ENCODE results near the gene ERCC1. TPM values are rescaled to one million over a fixed set of nuclear protein-coding genes. Genes with fewer than 3 reads are reported as not detected.

ERCC1 gene
- 10 to 100 TPM; 65.0 to 68.4 TPM for total RNA-seq
- long read RNA-seq, donor 1, transcript ERCC1-208 (10 exons, 1,453 nt), result minor isoform, 6 of 44 reads
- long read RNA-seq, donor 1, transcript ERCC1-202 (10 exons, 3,828 nt), result major isoform, 7 of 44 reads
- long read RNA-seq, donor 1, partial matches to known transcripts, result 11 of 44 reads
- long read RNA-seq, donor 1, other reads (novel, unspliced or antisense), result 16 of 44 reads
- long read RNA-seq, donor 2, transcript ERCC1-201 (8 exons, 1,278 nt), result minor isoform, 7 of 160 reads
- long read RNA-seq, donor 2, transcript ERCC1-202 (10 exons, 3,828 nt), result major isoform, 34 of 160 reads
- long read RNA-seq, donor 2, transcript ERCC1-203 (9 exons, 949 nt), result minor isoform, 7 of 160 reads
- long read RNA-seq, donor 2, transcript ERCC1-208 (10 exons, 1,453 nt), result minor isoform, 30 of 160 reads
- long read RNA-seq, donor 2, partial matches to known transcripts, result 43 of 160 reads
- long read RNA-seq, donor 2, other reads (novel, unspliced or antisense), result 39 of 160 reads

DNA sequence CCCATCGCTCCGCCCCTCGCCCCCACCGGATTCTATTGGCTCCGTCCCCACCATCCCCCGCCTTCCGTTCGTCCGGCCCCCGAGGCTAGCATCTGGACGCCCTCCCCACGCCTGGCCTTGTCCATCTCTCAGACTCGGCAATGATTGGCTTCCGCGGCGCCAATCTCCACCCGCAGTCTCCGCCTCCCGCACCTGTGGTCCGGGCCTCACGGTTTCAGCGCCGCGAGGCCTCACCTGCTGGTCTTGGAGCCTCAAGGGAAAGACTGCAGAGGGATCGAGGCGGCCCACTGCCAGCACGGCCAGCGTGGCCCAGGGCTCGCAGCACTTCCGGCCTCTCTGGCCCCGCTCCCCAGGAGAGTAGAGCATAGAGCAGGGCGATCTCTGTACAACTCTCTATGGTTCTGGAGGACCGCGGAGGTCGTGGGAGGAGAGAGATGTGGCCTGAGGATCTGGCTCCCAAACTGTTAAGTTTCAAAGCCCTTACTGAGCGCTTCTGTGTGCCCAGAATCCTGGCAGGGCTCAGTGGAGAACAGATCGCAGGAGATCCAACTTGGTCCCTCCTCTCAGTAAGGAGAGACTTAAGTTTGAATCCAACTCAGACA lies at the start of gene ERCC1:
TSS of gene ERCC1 (minus strand) at position 329 of the 602 bp plus-strand sequence. CDS start 543 bp downstream, outside the sequence.
- DNase-seq (ENCODE audit: low spot score), result peak; percentile 97
- intact Hi-C loops (cut with DNase I), result loop anchor here in 1 of 2 donors (2.0 kb wide), 1 partner anchor 17 kb away; the partner anchor contains the start of gene POLR1G

DNA sequence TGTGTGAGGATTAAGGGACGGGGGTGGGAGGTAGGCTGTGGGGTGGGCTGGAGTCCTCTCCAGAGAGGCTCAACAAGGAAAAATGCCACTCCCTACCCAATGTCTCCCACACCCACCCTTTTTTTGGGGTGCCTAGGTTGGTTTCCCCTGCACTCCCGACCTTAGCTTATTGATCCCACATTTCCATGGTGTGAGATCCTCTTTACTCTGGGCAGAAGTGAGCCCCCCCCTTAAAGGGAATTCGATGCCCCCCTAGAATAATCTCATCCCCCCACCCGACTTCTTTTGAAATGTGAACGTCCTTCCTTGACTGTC lies 49.6 kb upstream of the ERCC1 start:
- DNase-seq (ENCODE audit: low spot score), result no peak
- intact Hi-C loops (cut with DNase I), result no loop called here

DNA sequence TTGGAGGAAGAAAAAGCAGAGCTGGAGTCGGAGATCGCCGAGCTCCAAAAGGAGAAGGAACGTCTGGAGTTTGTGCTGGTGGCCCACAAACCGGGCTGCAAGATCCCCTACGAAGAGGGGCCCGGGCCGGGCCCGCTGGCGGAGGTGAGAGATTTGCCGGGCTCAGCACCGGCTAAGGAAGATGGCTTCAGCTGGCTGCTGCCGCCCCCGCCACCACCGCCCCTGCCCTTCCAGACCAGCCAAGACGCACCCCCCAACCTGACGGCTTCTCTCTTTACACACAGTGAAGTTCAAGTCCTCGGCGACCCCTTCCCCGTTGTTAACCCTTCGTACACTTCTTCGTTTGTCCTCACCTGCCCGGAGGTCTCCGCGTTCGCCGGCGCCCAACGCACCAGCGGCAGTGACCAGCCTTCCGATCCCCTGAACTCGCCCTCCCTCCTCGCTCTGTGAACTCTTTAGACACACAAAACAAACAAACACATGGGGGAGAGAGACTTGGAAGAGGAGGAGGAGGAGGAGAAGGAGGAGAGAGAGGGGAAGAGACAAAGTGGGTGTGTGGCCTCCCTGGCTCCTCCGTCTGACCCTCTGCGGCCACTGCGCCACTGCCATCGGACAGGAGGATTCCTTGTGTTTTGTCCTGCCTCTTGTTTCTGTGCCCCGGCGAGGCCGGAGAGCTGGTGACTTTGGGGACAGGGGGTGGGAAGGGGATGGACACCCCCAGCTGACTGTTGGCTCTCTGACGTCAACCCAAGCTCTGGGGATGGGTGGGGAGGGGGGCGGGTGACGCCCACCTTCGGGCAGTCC lies 49.0 kb upstream of the ERCC1 start:
- intact Hi-C loops (cut with DNase I), result no loop called here
- DNase-seq (ENCODE audit: low spot score), result no peak

DNA sequence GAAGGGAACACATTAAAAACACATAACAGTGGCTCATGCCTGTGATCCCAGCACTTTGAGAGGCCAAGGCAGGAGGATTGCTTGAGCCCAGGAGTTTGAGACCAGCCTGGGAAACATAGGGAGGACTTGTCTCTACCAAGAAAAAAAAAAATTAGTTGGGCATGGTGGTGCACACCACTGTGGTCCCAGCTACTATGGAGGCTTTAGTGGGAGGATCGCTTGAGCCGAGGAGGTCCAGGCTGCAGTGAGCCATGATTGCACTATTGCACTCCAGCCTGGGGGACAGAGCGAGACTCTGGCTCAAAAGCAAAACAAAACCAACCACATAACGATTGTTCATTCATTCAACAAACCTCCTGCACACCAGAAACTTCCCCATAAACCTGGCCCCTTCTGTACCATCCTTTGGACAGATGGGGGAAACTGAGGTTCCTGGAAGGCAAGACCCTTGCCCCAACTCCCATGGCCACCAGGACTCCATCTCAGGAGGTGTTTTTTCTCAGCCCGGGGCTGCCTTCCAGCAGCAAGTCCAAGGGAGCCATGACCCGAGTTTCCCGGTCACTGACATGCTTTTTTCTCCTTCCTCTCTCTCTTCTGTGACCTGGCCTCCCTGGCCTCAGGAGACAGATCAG lies 48.3 kb upstream of the ERCC1 start:
- intact Hi-C loops (cut with DNase I), result no loop called here
- DNase-seq (ENCODE audit: low spot score), result no peak

DNA sequence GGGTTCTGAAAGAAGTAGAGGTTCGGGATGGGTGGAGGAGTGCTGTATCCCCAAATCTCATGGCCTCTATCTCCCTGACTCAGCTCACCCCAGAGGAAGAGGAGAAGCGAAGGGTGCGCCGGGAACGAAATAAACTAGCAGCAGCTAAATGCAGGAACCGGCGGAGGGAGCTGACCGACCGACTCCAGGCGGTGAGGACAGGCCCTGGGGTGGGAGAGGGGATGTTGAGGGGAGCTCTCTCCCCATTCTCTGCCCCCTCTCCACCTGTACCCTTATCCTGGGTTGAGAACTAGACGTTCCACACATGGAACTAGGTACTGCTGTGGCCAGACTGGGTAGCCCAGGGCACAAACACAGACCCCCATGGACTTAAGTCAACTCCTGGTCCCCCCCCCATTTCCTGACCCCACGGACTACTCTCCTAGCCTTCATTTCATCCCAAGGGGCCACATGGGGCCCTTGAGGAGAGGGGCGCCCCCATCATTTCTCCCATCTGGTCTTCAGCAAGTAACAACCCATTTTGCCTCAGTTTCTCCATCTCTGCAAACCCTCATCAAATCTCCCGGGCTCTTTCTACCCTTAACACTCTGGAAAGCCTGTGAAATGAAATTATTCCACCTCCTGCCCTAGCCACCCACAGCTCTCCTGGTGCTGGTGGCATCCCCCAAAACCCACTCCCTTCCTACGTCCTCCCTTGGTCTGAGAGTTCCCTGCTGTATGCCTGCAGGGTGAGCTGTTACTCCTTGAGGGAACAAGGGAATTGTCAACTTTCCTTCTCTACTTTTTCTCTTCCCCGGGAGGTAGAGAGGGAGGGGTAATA lies 47.6 kb upstream of the ERCC1 start:
- DNase-seq (ENCODE audit: low spot score), result no peak
- intact Hi-C loops (cut with DNase I), result no loop called here

DNA sequence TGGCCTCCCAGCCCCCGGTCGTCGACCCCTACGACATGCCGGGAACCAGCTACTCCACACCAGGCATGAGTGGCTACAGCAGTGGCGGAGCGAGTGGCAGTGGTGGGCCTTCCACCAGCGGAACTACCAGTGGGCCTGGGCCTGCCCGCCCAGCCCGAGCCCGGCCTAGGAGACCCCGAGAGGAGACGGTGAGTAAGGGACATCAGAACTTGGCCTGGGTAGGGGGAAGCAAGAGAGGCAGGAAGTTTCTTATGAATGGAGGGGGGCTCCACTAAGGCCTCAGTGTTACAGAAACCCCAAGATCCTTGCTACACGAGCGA lies 47.0 kb upstream of the ERCC1 start:
- intact Hi-C loops (cut with DNase I), result no loop called here
- no peak for DNase-seq (ENCODE audit: low spot score)

DNA sequence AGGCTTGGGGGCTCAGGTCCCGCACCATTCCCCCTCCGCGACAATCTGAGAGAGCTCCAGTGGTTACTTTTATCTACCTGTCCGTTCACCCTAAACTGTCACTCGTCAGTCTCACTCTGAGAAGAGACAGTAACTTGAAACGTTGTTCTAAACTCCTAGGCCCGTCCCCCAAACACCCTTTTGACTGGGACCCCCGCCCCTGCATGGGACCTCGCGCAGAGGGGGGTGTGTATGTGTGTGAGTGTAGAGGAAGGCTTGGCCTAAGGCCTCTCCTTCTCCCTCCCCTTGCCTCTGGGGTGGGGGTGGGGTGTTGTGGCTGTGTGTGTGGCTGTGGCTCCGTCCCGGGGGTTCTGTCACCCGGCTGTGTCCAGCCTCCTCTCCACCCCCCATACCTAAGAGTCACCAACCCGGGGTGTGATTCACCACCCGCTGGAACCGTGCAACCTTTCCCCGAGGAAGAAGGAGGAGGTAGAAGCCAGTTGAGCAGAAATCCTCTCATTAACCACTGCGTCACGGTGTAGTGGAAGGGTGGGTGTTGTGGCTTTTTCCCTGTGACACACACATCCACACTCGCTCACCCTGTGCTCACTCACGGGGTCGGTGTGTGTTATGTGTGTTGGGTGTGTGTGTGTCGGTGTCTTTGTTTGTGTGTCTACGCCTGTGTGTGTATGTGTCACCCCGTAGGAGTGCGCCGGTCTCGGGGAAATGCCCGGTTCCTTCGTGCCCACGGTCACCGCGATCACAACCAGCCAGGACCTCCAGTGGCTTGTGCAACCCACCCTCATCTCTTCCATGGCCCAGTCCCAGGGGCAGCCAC lies 46.4 kb upstream of the ERCC1 start:
- intact Hi-C loops (cut with DNase I), result no loop called here

DNA sequence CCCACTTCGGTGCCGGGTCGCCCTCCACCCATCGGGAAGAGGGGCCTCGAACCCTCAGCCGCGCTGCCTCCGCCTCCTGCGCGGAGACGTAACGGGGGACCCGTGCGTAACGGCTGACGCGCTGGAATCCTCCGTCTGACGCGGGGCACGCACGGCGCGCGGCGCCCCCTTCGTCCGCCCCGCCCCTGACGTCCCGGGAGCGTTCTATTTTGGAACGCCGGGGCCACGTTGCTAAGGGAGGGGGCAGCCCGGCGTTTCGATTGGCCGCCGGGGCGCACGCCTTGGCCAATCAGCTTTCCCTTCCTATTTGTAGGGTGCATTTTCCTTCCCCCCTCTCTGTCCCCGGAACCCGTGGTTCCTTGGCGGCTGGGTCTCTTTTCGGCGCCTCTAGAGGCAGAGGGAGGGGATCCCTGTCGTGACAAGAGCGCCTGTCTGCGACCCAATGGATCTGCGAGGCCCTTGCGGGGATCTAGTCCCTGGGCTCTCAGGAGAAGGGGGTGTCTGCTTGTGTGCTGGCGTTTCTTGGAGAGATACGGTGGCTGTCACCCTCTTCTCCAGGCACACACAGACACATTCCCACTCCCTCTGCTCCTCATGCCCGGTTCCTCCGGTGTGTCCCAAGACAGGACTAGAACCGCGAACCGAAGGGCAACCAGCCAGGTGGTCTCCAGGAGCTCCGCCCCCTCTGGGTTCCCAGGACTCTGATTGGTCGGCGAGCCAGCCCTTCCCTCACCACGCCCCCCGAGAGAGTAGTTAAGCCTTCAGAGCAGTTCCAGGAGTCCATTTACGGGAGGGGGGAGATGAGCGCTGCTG lies 45.6 kb upstream of the ERCC1 start:
- DNase-seq (ENCODE audit: low spot score), result peak; percentile 98
- intact Hi-C loops (cut with DNase I), result no loop called here

More for the DNA sequence above, 46.4 kb upstream of the ERCC1 start:
- DNase-seq (ENCODE audit: low spot score), result peak; percentile 87

DNA sequence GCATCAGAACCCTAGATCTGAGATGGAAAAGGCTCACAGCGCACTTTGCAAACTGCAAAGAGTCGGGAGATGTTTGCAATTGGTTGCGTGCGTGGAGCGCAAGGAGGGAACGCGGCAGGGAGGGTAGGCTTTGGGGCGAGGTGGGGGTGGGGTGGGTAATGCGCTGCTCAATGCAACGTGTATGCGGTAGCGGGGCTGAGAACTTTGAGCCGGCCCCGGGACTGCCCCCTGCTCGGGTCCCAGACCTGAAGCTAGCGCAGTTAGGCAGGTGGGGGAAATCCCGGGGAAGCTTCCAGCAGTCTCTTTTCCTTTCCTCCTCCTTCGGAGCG lies 45.0 kb upstream of the ERCC1 start:
- intact Hi-C loops (cut with DNase I), result no loop called here
- DNase-seq (ENCODE audit: low spot score), result no peak

DNA sequence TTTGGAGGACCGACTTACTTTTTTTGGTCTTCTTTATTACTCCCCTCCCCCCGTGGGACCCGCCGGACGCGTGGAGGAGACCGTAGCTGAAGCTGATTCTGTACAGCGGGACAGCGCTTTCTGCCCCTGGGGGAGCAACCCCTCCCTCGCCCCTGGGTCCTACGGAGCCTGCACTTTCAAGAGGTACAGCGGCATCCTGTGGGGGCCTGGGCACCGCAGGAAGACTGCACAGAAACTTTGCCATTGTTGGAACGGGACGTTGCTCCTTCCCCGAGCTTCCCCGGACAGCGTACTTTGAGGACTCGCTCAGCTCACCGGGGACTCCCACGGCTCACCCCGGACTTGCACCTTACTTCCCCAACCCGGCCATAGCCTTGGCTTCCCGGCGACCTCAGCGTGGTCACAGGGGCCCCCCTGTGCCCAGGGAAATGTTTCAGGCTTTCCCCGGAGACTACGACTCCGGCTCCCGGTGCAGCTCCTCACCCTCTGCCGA lies 44.5 kb upstream of the ERCC1 start:
- DNase-seq (ENCODE audit: low spot score), result peak; percentile 88
- intact Hi-C loops (cut with DNase I), result no loop called here

DNA sequence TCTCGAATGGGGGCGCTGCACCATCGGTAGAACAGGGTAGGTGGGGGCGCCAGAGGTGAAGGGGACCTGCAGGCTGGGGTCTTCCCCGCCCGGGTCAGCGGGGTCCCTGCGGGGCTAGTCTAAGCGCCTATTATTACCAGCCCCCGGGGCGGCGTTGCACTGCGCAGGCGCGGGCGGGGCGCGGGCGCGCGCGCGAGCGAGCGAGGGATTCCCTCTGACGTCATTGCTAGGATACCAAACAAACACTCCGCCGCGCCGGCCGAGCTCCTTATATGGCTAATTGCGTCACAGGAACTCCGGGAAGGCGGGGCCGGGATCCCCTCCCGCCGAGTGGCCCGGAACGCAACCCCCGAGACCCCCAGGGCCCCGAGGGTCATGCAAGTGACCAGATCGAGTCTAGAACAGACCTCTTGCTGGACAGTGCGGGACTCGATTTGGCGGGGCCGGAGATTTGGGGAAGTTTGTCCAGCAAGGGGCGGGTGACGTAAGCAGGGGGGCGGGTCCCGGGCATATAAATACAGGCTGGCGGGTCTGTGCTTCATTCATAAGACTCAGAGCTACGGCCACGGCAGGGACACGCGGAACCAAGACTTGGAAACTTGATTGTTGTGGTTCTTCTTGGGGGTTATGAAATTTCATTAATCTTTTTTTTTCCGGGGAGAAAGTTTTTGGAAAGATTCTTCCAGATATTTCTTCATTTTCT lies 43.9 kb upstream of the ERCC1 start, which contains the start of gene FOSB:
TSS of gene FOSB (plus strand) at position 541 of the 703 bp plus-strand sequence. CDS start 591 bp downstream, outside the sequence.
- intact Hi-C loops (cut with DNase I), result no loop called here

DNA sequence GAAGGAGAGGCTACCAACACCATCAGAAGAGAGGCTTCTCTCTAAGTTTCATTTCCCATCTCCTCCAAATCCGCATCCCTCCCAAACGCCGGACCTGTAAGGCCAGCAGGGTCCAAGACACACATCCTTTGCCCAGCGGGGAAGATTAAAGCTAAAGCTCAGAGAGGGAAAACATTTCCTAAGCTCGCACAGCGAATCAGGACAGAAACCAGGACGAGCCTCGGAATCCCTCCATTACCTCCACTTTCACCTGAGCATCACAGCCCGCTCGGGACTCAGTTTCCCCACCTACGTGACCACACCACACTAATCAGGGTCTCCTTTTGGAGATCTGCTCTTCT lies 43.4 kb upstream of the ERCC1 start:
- intact Hi-C loops (cut with DNase I), result no loop called here
- DNase-seq (ENCODE audit: low spot score), result no peak

More for the DNA sequence above, 43.9 kb upstream of the ERCC1 start, which contains the start of gene FOSB:
- DNase-seq (ENCODE audit: low spot score), result peak; percentile 99

DNA sequence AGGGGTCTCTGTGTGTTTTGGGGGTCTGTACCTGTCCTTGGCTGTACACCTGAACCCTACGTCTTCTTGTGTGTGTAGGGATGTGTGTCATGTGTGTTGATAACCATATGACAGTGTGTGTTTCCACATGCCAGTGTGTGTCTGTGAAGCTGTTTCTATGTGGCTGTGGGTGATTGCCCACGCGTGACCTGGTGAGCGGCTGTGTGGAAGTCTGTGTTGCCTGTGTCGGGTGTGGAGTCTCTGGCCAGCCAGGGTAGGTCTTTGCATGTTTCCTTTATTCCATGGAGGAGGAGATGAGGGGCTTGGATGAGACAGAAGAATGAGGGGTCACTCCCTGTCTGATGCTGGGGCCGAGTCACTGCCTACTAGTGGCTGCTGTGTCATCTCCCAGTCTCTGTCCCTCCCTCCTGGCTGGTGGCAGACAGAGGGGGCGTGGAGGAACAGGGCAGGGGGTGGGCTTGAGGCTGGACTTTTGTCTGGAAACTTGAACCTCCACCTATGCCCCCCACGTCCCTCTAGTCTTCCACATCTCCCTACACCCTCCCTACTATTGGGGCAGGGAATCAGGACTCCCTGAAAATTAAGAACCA lies 41.2 kb upstream of the ERCC1 start:
- intact Hi-C loops (cut with DNase I), result no loop called here
- no peak for DNase-seq (ENCODE audit: low spot score)

DNA sequence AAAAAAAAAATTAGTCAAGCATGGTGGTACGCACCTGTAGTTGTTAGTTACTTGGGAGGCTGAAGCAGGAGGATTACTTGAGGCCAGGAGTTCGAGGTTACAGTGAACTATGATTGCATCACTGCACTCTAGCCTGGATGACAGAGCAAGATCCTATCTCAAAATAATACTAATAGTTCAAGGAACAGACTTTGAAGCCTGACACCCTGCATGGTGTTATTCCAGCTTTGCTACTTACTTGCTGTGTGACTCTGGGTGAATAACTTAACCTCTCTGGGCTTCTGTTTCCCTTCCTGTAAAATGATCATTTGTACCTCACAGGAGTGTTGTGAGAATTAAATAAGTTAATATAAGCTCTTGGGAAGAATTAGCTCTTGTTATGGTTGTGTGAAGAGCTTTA lies 40.6 kb upstream of the ERCC1 start:
- intact Hi-C loops (cut with DNase I), result no loop called here
- DNase-seq (ENCODE audit: low spot score), result no peak

DNA sequence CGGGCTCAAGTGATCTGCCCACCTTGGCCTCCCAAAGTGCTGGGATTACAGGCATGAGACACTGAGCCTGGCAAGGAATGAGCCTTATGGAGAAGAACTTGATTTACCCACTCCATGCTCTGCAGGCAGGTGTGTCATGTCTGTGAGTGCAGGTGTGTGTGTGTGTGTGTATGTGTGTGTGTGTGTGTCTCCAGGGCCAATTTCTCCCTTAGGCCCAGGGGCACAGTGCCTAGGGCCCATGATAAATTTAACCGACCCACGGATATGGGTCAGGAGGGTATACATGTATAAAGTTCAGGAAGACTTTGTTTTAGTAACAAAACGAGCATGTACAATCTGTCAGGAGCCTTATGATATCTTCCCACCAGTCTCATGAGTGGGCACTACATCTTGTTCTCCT lies 39.5 kb upstream of the ERCC1 start:
- DNase-seq (ENCODE audit: low spot score), result no peak
- intact Hi-C loops (cut with DNase I), result no loop called here

DNA sequence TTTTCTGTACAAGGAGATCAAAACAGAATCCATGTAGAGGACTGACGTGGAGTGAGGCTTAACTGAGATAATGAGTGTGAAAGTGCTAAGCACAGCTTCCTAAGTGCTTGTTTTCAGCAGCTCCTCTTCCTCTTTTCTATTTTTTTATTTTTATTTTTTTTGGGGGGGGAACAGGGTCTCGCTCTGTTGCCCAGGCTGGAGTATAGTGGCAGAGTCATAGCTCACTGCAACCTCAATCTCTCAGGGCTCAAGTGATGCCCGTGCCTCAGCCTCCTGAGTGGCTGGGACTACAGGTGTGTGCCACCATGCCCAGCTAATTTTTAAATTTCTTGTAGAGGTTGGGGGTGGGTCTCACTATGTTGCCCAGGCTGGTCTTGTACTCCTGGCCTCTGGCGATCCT lies 38.5 kb upstream of the ERCC1 start:
- DNase-seq (ENCODE audit: low spot score), result no peak
- intact Hi-C loops (cut with DNase I), result no loop called here

Measured in posterior vena cava (tissue), 2 donors.